HepG2 (cell line): ENCODE results near the gene C22orf15. TPM values are rescaled to one million over a fixed set of nuclear protein-coding genes. Genes with fewer than 3 reads are reported as not detected.
A peak's percentile ranks its signal among the peaks of the same experiment; 100 is the strongest.

ENCODE experiments used
- ATAC-seq: fragments of 200-7000 bp; cut with Tn5 transposase; 3 replicates; pipeline ENCODE4 v1.9.1; 2020; ENCODE audit warnings: mild to moderate bottlenecking, moderate library complexity
- BruUV-seq: library from RNA; stranded (reverse); fragments of 400-500 nt; replicated peaks from 2 replicates; lab custom pipeline; 2021; lab: Mats Ljungman, UMichigan
- CTCF ChIA-PET: fragments of 300-600 bp; formaldehyde crosslinking; extraction: SDS; loops from one replicate; lab custom pipeline; 2021; ENCODE audit warnings: low total read pairs, inconsistent platforms, low intra/inter-chr PET ratio; lab: Yijun Ruan, JAX
- POLR2A ChIA-PET: fragments of 350-600 bp; sonication (Branson Sonifier 250); formaldehyde crosslinking; loops from one replicate; lab custom pipeline; 2020; ENCODE audit warnings: antibody characterized with exemption, inconsistent platforms; lab: Yijun Ruan, JAX
- DNase-seq: peaks from one replicate; pipeline ENCODE4 v3.0.0-alpha.2; 2015; ENCODE audit warnings: low spot score
- FAIRE-seq: peaks from 3 replicates; lab custom pipeline; 2011; peaks lifted over from hg19 to GRCh38; lab: Jason Lieb, UNC
- H2AFZ ChIP-seq: one replicate; pipeline ENCODE4 v1.6.1; 2011; ENCODE audit warnings: low read length, inconsistent platforms
- H3K27ac ChIP-seq: fragments of 300-600 bp; 3 replicates; pipeline ENCODE4 v1.8.0; 2011; ENCODE audit warnings: mixed run types, mild to moderate bottlenecking, mixed read lengths, low read length, inconsistent platforms; ENCODE audit not compliant: insufficient read depth; ENCODE audit errors: extremely low read length
- H3K27me3 ChIP-seq, 2 experiments: fragments of 200-600 bp in 1 of 2; 2 replicates in 1 of 2; 3 replicates in 1 of 2; pipeline versions ENCODE4 v1.6.0 to v1.8.0; 2011; ENCODE audit warnings: low read length in 2 of 2, mild to moderate bottlenecking in 2 of 2, moderate library complexity in 2 of 2, inconsistent platforms in 1 of 2; ENCODE audit not compliant: insufficient read depth in 2 of 2, control insufficient read depth in 1 of 2
- H3K36me3 ChIP-seq, 2 experiments: fragments of 200-600 bp in 1 of 2; replicated peaks in 1 of 2; 2 replicates in 1 of 2; 3 replicates in 1 of 2; pipeline versions ENCODE4 v1.5.1 to v1.8.0; 2011; ENCODE audit warnings: low read length in 2 of 2, inconsistent platforms in 1 of 2; ENCODE audit not compliant: insufficient read depth in 2 of 2, control insufficient read depth in 1 of 2
- H3K4me1 ChIP-seq: 2 replicates; pipeline ENCODE4 v1.5.1; 2012; ENCODE audit warnings: low read length, inconsistent platforms; ENCODE audit not compliant: insufficient read depth
- H3K4me2 ChIP-seq: 2 replicates; pipeline ENCODE4 v1.6.0; 2011; ENCODE audit warnings: low read depth, low read length, inconsistent platforms
- H3K4me3 ChIP-seq, 3 experiments: fragments of 200-600 bp in 1 of 3; sonication (generic), shearing (Covaris generic) in 1 of 3; replicated peaks in 1 of 3; 2 replicates each; pipeline ENCODE4 v1.5.1; 2011 to 2016; ENCODE audit warnings: low read length in 3 of 3, inconsistent platforms in 2 of 3, low read depth in 2 of 3, mild to moderate bottlenecking in 2 of 3, control low read depth in 1 of 3, mixed read lengths in 1 of 3; ENCODE audit not compliant: insufficient read depth in 1 of 3
- H3K79me2 ChIP-seq: one replicate; pipeline ENCODE4 v1.6.1; 2011; ENCODE audit warnings: low read length, inconsistent platforms; ENCODE audit not compliant: insufficient read depth
- H3K9ac ChIP-seq: 2 replicates; pipeline ENCODE4 v1.6.0; 2011; ENCODE audit warnings: mild to moderate bottlenecking, low read depth, low read length, inconsistent platforms; ENCODE audit not compliant: insufficient read depth
- H3K9me3 ChIP-seq: 2 replicates; pipeline ENCODE4 v1.5.1; 2012; ENCODE audit warnings: mild to moderate bottlenecking, low read length
- H4K20me1 ChIP-seq: 2 replicates; pipeline ENCODE4 v1.6.0; 2011; ENCODE audit warnings: inconsistent platforms, mild to moderate bottlenecking, low read length, moderate library complexity; ENCODE audit not compliant: insufficient read depth
- CEBPG ChIP-seq: IDR thresholded peaks from 2 replicates; pipeline ENCODE4 v1.6.1; 2016
- E2F5 ChIP-seq: sonication (generic); formaldehyde crosslinking; conservative IDR thresholded peaks from 2 replicates; pipeline ENCODE4 v1.4.0; 2020; ENCODE audit warnings: missing genetic modification reagents
- FOSL2 ChIP-seq: sonication (generic); formaldehyde crosslinking; IDR thresholded peaks from 2 replicates; pipeline ENCODE4 v1.4.0; 2020; ENCODE audit warnings: missing genetic modification reagents
- IRF2 ChIP-seq: IDR thresholded peaks from 2 replicates; pipeline ENCODE4 v1.6.1; 2018; ENCODE audit warnings: missing genetic modification reagents, missing compliant biosample characterization
- MAFK ChIP-seq, 2 experiments: IDR thresholded peaks in 1 of 2; conservative IDR thresholded peaks in 1 of 2; 2 replicates each; pipeline ENCODE4 v1.6.1; 2011; ENCODE audit warnings: improper control_type of control experiment in 2 of 2, low read length in 2 of 2
- NFE2L1 ChIP-seq: sonication (generic); formaldehyde crosslinking; IDR thresholded peaks from 2 replicates; pipeline ENCODE4 v1.4.0; 2020; ENCODE audit warnings: missing genetic modification reagents, mild to moderate bottlenecking, borderline replicate concordance
- TERF1 ChIP-seq: sonication (generic); formaldehyde crosslinking; IDR thresholded peaks from 2 replicates; pipeline ENCODE4 v1.8.0; 2022; ENCODE audit warnings: mild to moderate bottlenecking, missing genetic modification reagents, moderate library complexity
- THAP7 ChIP-seq: sonication (generic); formaldehyde crosslinking; IDR thresholded peaks from 2 replicates; pipeline ENCODE4 v1.8.1; 2023; ENCODE audit warnings: mild to moderate bottlenecking, missing genetic modification reagents
- THAP8 ChIP-seq: sonication (generic); formaldehyde crosslinking; IDR thresholded peaks from 2 replicates; pipeline ENCODE4 v1.5.1; 2020; ENCODE audit warnings: missing genetic modification reagents, mild to moderate bottlenecking, borderline replicate concordance
- ZNF614 ChIP-seq: IDR thresholded peaks from 2 replicates; pipeline ENCODE4 v1.6.1; 2018; ENCODE audit warnings: missing biosample characterization, missing genetic modification reagents, inconsistent platforms, borderline replicate concordance
- ZNF782 ChIP-seq: sonication (generic); formaldehyde crosslinking; IDR thresholded peaks from 2 replicates; pipeline ENCODE4 v1.4.0; 2020; ENCODE audit warnings: missing genetic modification reagents, mild to moderate bottlenecking, borderline replicate concordance
- WGBS: methylation state at CpG from one replicate; pipeline ENCODE4 v1.1.6; 2017; ENCODE audit warnings: low lambda C conversion rate; 5-methylcytosine and 5-hydroxymethylcytosine counted together
- in situ Hi-C: cut with HindIII; loops from 2 replicates; pipeline ENCODE4 v1.10.0; 2017; ENCODE audit warnings: low pct_unique_long_range_greater_than_20kb; ENCODE audit not compliant: extremely low pct_ligation_motif_present
- intact Hi-C: fragments of 100-400 bp; cut with micrococcal nuclease; formaldehyde crosslinking; loops from one replicate; pipeline ENCODE4 v1.10.0; 2022; ENCODE audit not compliant: unreplicated experiment
- polyA plus RNA-seq, 8 experiments: library from polyadenylated mRNA; depleted of rRNA in 3 of 8; stranded (reverse) in 7 of 8; unstranded in 1 of 8; fragments of >200 nt; fragmentation: Illumina TruSeq in 4 of 8; extraction: Trizol in 4 of 8; gene quantifications; 2 replicates each; pipeline versions ENCODE4 v1.2.1 to v1.2.3, GENCODE V29; 2011 to 2016; ENCODE audit warnings: low read depth in 4 of 8, missing spikeins in 1 of 8, mixed read lengths in 1 of 8; ENCODE audit not compliant: insufficient read depth in 1 of 8
- total RNA-seq, 5 experiments: library from RNA; depleted of rRNA; stranded (reverse); fragments of >200 nt; fragmentation: Illumina TruSeq; extraction: Trizol; gene quantifications; 2 replicates each; pipeline ENCODE4 v1.2.3, GENCODE V29; 2016; ENCODE audit warnings: low read depth in 1 of 5
- TF ChIP-seq, protein P1 (sequence below): sonication (generic); formaldehyde crosslinking; IDR thresholded peaks from 2 replicates; pipeline ENCODE4 v1.5.1; 2020; ENCODE audit warnings: mild to moderate bottlenecking, missing genetic modification reagents, moderate library complexity

C22orf15 gene
- total and polyA plus RNA-seq, 2 of the 13 experiments (the other 11 are each of a cell fraction or from before 2014, with no cell fraction given), result not detected

DNA sequence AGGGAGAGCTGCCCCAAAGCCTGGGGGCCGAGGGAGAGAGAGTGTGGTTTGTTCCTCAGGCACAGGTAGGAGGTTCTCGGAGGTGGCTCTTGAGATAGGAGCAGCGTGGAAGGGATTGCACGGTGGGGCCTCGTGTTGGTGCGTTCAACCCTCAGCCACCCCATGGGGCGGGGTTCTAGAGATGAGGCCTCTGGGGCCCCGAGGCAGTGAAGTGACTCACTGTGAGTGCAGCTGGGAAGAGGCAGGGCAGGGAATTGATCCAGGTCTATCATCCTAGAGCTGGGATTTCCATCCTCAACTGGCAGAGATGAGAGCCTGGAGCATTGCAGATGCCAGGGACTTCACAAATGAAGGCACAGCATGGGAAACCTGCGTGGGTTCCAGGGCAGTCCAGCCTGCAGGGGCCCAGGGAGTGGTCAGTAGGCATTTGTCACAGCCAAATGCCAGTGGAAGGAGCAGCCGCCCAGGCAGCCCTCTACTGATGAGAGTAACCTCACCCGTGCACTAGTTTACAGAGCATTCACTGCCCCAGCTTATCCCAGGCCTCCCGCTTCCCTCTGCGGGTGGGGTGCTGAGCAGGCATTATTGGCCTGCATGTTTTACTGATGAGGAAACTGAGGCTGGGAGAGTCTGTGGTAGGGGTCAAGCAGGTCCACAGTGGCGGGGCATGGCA is 18.9 kb downstream of the C22orf15 start:
- no peak for DNase-seq
- intact Hi-C loops, result no loop called here
- in situ Hi-C loops, result loop anchor here (5.0 kb wide), 1 partner anchor 66 kb away; no protein-coding TSS in a partner anchor
- no peak overlapping the region for H3K9ac ChIP-seq
- peak; percentile 7; the same call in 1 of the 3 replicates for ATAC-seq
- H3K27me3 ChIP-seq, result no peaks in the 10 kb centered on the region
- peaks cover 69% of the 10 kb centered on the region for H3K4me1 ChIP-seq
- no peaks in the 10 kb centered on the region for H3K9me3 ChIP-seq
- CTCF ChIA-PET, result no interaction called here
- no peak overlapping the region for H2AFZ ChIP-seq
- BruUV-seq, result no TSS peak
- H3K4me2 ChIP-seq, result no peak overlapping the region
- POLR2A ChIA-PET, result interaction anchor here (0.8 to 1.3 kb wide), 2 partner anchors 9 to 11 kb away, joined by 3 to 4 read pairs; partner anchors contain the start of gene MMP11
- no peak for FAIRE-seq
- H3K4me3 ChIP-seq, result no peak overlapping the region
- no peak for TF ChIP-seq TERF1 (CRISPR knock-in tag)
- TF ChIP-seq, protein P1, sequence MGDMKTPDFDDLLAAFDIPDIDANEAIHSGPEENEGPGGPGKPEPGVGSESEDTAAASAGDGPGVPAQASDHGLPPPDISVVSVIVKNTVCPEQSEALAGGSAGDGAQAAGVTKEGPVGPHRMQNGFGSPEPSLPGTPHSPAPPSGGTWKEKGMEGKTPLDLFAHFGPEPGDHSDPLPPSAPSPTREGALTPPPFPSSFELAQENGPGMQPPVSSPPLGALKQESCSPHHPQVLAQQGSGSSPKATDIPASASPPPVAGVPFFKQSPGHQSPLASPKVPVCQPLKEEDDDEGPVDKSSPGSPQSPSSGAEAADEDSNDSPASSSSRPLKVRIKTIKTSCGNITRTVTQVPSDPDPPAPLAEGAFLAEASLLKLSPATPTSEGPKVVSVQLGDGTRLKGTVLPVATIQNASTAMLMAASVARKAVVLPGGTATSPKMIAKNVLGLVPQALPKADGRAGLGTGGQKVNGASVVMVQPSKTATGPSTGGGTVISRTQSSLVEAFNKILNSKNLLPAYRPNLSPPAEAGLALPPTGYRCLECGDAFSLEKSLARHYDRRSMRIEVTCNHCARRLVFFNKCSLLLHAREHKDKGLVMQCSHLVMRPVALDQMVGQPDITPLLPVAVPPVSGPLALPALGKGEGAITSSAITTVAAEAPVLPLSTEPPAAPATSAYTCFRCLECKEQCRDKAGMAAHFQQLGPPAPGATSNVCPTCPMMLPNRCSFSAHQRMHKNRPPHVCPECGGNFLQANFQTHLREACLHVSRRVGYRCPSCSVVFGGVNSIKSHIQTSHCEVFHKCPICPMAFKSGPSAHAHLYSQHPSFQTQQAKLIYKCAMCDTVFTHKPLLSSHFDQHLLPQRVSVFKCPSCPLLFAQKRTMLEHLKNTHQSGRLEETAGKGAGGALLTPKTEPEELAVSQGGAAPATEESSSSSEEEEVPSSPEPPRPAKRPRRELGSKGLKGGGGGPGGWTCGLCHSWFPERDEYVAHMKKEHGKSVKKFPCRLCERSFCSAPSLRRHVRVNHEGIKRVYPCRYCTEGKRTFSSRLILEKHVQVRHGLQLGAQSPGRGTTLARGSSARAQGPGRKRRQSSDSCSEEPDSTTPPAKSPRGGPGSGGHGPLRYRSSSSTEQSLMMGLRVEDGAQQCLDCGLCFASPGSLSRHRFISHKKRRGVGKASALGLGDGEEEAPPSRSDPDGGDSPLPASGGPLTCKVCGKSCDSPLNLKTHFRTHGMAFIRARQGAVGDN (CRISPR knock-in tag), result peak; percentile 61
- no peak for TF ChIP-seq THAP7 (CRISPR knock-in tag)
- peak; percentile 68 for TF ChIP-seq FOSL2 (CRISPR knock-in tag)
- TF ChIP-seq IRF2 (CRISPR knock-in tag), result no peak
- TF ChIP-seq ZNF782, result no peak
- TF ChIP-seq MAFK (conservative IDR thresholded peaks at IDR 0.05 in 1 of 2, IDR thresholded peaks at IDR 0.05 in 1 of 2; ENCODE audit: low read length in 2 of 2), result peak in 1 of 2 experiments; percentile 13; a peak in 2 of 4 replicates
- no peak for TF ChIP-seq THAP8 (CRISPR knock-in tag)
- no peak for TF ChIP-seq E2F5 (CRISPR knock-in tag)
- no peak for TF ChIP-seq CEBPG (CRISPR knock-in tag)
- TF ChIP-seq NFE2L1 (CRISPR knock-in tag), result no peak
- no peak for TF ChIP-seq ZNF614 (CRISPR knock-in tag)
- TF ChIP-seq, all 625 proteins: peak for 3
- 49% methylated on average over 10 of the region's 14 CpGs for WGBS
- Histone ChIP-seq H3K79me2 (no peaks in the 10 kb centered on the region), H4K20me1 (no peaks in the 10 kb centered on the region), H3K36me3 (no peaks in the 10 kb centered on the region), H3K27ac (no peak overlapping the region)
